Endothelial cell of umbilical vein (primary cell): Measurements from ENCODE around the gene TMEM92. TPM values are rescaled to one million over a fixed set of nuclear protein-coding genes. Genes with fewer than 3 reads are reported as not detected.

Experiments
- BruUV-seq: library from RNA; stranded (reverse); fragments of 400-500 nt; replicated peaks from 2 replicates; lab custom pipeline; 2021; lab: Mats Ljungman, UMichigan
- CTCF ChIA-PET: fragments of 300-600, 350-600 bp; sonication (Branson Sonifier 250); formaldehyde crosslinking; loops from one replicate; lab custom pipeline; 2021; ENCODE audit warnings: antibody characterized with exemption, inconsistent platforms; lab: Charles Lee
- POLR2A ChIA-PET: fragments of 300-600, 350-600 bp; sonication (Branson Sonifier 250); formaldehyde crosslinking; loops from one replicate; lab custom pipeline; 2021; ENCODE audit warnings: antibody characterized with exemption, inconsistent platforms; lab: Charles Lee
- DNase-seq: peaks from one replicate; pipeline ENCODE4 v3.0.0-alpha.2; 2011; ENCODE audit warnings: low read depth, low spot score
- FAIRE-seq: peaks from 2 replicates; lab custom pipeline; 2011; peaks lifted over from hg19 to GRCh38; lab: Jason Lieb, UNC
- H2AFZ ChIP-seq: 2 replicates; pipeline ENCODE4 v1.6.0; 2012; ENCODE audit warnings: low read depth, low read length, control low read depth, inconsistent platforms
- H3K27ac ChIP-seq: 2 replicates; pipeline ENCODE4 v1.5.1; 2011; ENCODE audit warnings: low read depth, mild to moderate bottlenecking, control low read depth, low read length, moderate library complexity; ENCODE audit not compliant: insufficient read depth
- H3K27me3 ChIP-seq, 2 experiments: 2 replicates each; pipeline versions ENCODE4 v1.6.0 to v1.6.1; 2011; ENCODE audit warnings: low read length in 2 of 2, mixed read lengths in 1 of 2; ENCODE audit not compliant: control insufficient read depth in 2 of 2, insufficient read depth in 2 of 2
- H3K36me3 ChIP-seq, 2 experiments: 2 replicates in 1 of 2; 3 replicates in 1 of 2; pipeline ENCODE4 v1.5.1; 2011; ENCODE audit warnings: low read length in 2 of 2, mild to moderate bottlenecking in 1 of 2, moderate library complexity in 1 of 2; ENCODE audit not compliant: control insufficient read depth in 2 of 2, insufficient read depth in 2 of 2; ENCODE audit errors: extremely low read depth in 1 of 2
- H3K4me1 ChIP-seq: 3 replicates; pipeline ENCODE4 v1.5.1; 2011; ENCODE audit warnings: mild to moderate bottlenecking, low read length; ENCODE audit not compliant: control insufficient read depth, insufficient read depth; ENCODE audit errors: extremely low read depth
- H3K4me2 ChIP-seq: 2 replicates; pipeline ENCODE4 v1.6.1; 2011; ENCODE audit warnings: low read length, control low read depth, mixed read lengths; ENCODE audit not compliant: insufficient read depth
- H3K4me3 ChIP-seq, 3 experiments: fragments of 200-600 bp in 1 of 3; sonication (generic), shearing (Covaris generic) in 1 of 3; replicated peaks in 1 of 3; 2 replicates each; pipeline ENCODE4 v1.5.1; 2011 to 2016; ENCODE audit warnings: control low read depth in 3 of 3, low read length in 3 of 3, mild to moderate bottlenecking in 2 of 3, inconsistent platforms in 1 of 3, low read depth in 1 of 3, moderate library complexity in 1 of 3; ENCODE audit not compliant: insufficient read depth in 1 of 3
- H3K79me2 ChIP-seq: 2 replicates; pipeline ENCODE4 v1.6.0; 2012; ENCODE audit warnings: low read length, inconsistent platforms; ENCODE audit not compliant: control insufficient read depth, insufficient read depth
- H3K9ac ChIP-seq: replicated peaks from 2 replicates; pipeline ENCODE3; 2011; ENCODE audit warnings: low read length, control low read depth; ENCODE audit not compliant: insufficient read depth; ENCODE audit errors: extremely low read depth
- H3K9me1 ChIP-seq: replicated peaks from 3 replicates; pipeline ENCODE4 v1.6.0; 2011; ENCODE audit warnings: mild to moderate bottlenecking, low read length; ENCODE audit not compliant: control insufficient read depth, insufficient read depth; ENCODE audit errors: extremely low read depth
- H3K9me3 ChIP-seq: replicated peaks from 2 replicates; pipeline ENCODE4 v1.5.1; 2012; ENCODE audit warnings: low read length, inconsistent platforms; ENCODE audit not compliant: control insufficient read depth, insufficient read depth
- H4K20me1 ChIP-seq: replicated peaks from 2 replicates; pipeline ENCODE3; 2011; ENCODE audit warnings: mild to moderate bottlenecking, low read length; ENCODE audit not compliant: control insufficient read depth, insufficient read depth; ENCODE audit errors: extremely low read depth
- EZH2 ChIP-seq: IDR thresholded peaks from 2 replicates; pipeline ENCODE4 v1.6.1; 2012; ENCODE audit warnings: borderline replicate concordance, low read depth, mild to moderate bottlenecking, moderate library complexity, low read length, inconsistent platforms; ENCODE audit not compliant: severe bottlenecking
- FOS ChIP-seq: IDR thresholded peaks from 2 replicates; pipeline ENCODE4 v1.6.1; 2011; ENCODE audit warnings: mild to moderate bottlenecking, low read length, moderate library complexity, borderline replicate concordance; ENCODE audit not compliant: insufficient read depth
- GATA2 ChIP-seq: IDR thresholded peaks from 2 replicates; pipeline ENCODE4 v1.7.0; 2011; ENCODE audit warnings: low read depth, mild to moderate bottlenecking, moderate library complexity, mixed read lengths, low read length; ENCODE audit not compliant: insufficient read length, insufficient read depth
- JUN ChIP-seq: IDR thresholded peaks from 2 replicates; pipeline ENCODE4 v1.6.1; 2011; ENCODE audit warnings: borderline replicate concordance, low read depth; ENCODE audit not compliant: insufficient read length, insufficient read depth
- MYC ChIP-seq: IDR thresholded peaks from one replicate; pipeline ENCODE4 v1.6.1; 2011; ENCODE audit warnings: mild to moderate bottlenecking, low read depth, low read length
- POLR2A ChIP-seq: IDR thresholded peaks from 2 replicates; pipeline ENCODE4 v1.6.1; 2012; ENCODE audit warnings: low read depth, mild to moderate bottlenecking, control low read depth, low read length
- POLR2AphosphoS5 ChIP-seq: IDR thresholded peaks from 2 replicates; pipeline ENCODE4 v1.6.1; 2012; ENCODE audit warnings: low read depth, mild to moderate bottlenecking, control low read depth, low read length, moderate library complexity; ENCODE audit not compliant: insufficient read depth
- dilution Hi-C: fragments of 300-500 bp; cut with MboI; formaldehyde crosslinking; loops from one replicate; pipeline ENCODE4 v1.15.0; 2019; ENCODE audit warnings: low sequenced_read_pairs; ENCODE audit not compliant: extremely low pct_ligation_motif_present
- intact Hi-C: fragments of 100-400 bp; cut with micrococcal nuclease; formaldehyde crosslinking; loops from one replicate; pipeline ENCODE4 v1.10.0; 2022
- polyA plus RNA-seq, 4 experiments: library from polyadenylated mRNA; depleted of rRNA in 3 of 4; stranded (reverse) in 3 of 4; unstranded in 1 of 4; fragments of >200 nt; gene quantifications; 2 replicates each; pipeline versions ENCODE4 v1.2.1 to v1.2.3, GENCODE V29; 2011 to 2012; ENCODE audit warnings: missing spikeins in 1 of 4
- total RNA-seq: library from RNA; stranded (reverse); gene quantifications from 2 replicates; pipeline ENCODE4 v1.2.3, GENCODE V29; 2021
- TF ChIP-seq, protein P1 (sequence below), 2 donors: IDR thresholded peaks; 1 replicate in 1 of 2; 2 replicates in 1 of 2; pipeline ENCODE4 v1.5.1; 2011; ENCODE audit warnings: low read length in 2 of 2, mild to moderate bottlenecking in 2 of 2, moderate library complexity in 2 of 2, control low read depth in 1 of 2, inconsistent platforms in 1 of 2, low read depth in 1 of 2; ENCODE audit not compliant: insufficient read depth in 1 of 2; ENCODE audit errors: extremely low read depth in 1 of 2
- TF ChIP-seq, protein P2 (sequence below): IDR thresholded peaks from 2 replicates; pipeline ENCODE4 v1.6.1; 2011; ENCODE audit not compliant: insufficient read depth, insufficient read length

The TMEM92 gene
- total and polyA plus RNA-seq, 2 donors (not counting 3 experiments of a cell fraction or from before 2014, with no cell fraction given): 0.03 TPM; not detected in 1

DNA sequence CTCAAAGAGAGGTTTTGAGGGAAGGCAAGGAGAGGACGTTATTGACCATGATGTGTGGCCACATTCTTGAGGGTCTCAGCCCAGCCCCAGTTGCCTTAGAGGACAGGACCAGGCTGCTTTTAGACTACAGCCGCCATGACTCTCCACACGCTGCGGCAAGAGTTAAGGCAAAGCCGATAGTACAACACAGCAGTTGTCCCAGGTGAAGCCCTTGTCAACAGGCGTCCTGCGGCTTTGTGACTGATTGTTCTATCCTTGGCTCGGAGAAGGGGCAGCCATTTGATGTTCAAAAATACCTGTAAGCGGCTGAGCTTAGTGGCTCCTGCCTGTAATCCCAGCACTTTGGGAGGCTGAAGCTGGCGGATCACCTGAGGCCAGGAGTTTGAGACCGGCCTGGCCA is 28.8 kb downstream of the TMEM92 start:
- H4K20me1 ChIP-seq: no peaks in the 10 kb centered on the region
- no peak for DNase-seq
- POLR2A ChIA-PET: no interaction called here
- H3K36me3 ChIP-seq: no peaks in the 10 kb centered on the region
- no peak overlapping the region for H3K27ac ChIP-seq
- no peaks in the 10 kb centered on the region for H3K9me1 ChIP-seq
- H3K4me3 ChIP-seq: no peak overlapping the region
- FAIRE-seq: no peak
- no TSS peak for BruUV-seq
- H3K4me2 ChIP-seq: no peak overlapping the region
- no peak overlapping the region for H3K9ac ChIP-seq
- H3K27me3 ChIP-seq: peaks cover 10 to 15% of the 10 kb centered on the region in 2 experiments
- no peak overlapping the region for H2AFZ ChIP-seq
- H3K4me1 ChIP-seq: no peaks in the 10 kb centered on the region
- dilution Hi-C loops (no loop called here), intact Hi-C loops (no loop called here)
- no peaks in the 10 kb centered on the region for H3K9me3 ChIP-seq
- TF ChIP-seq, protein P1, sequence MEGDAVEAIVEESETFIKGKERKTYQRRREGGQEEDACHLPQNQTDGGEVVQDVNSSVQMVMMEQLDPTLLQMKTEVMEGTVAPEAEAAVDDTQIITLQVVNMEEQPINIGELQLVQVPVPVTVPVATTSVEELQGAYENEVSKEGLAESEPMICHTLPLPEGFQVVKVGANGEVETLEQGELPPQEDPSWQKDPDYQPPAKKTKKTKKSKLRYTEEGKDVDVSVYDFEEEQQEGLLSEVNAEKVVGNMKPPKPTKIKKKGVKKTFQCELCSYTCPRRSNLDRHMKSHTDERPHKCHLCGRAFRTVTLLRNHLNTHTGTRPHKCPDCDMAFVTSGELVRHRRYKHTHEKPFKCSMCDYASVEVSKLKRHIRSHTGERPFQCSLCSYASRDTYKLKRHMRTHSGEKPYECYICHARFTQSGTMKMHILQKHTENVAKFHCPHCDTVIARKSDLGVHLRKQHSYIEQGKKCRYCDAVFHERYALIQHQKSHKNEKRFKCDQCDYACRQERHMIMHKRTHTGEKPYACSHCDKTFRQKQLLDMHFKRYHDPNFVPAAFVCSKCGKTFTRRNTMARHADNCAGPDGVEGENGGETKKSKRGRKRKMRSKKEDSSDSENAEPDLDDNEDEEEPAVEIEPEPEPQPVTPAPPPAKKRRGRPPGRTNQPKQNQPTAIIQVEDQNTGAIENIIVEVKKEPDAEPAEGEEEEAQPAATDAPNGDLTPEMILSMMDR (IDR thresholded peaks at IDR 0.05; ENCODE audit: extremely low read depth in 1 of 2, insufficient read depth in 1 of 2, low read depth in 1 of 2, low read length in 2 of 2): no peak
- TF ChIP-seq POLR2A: no peak
- TF ChIP-seq EZH2: no peak
- no peak for TF ChIP-seq POLR2AphosphoS5
- no peak for TF ChIP-seq JUN
- TF ChIP-seq, protein P2, sequence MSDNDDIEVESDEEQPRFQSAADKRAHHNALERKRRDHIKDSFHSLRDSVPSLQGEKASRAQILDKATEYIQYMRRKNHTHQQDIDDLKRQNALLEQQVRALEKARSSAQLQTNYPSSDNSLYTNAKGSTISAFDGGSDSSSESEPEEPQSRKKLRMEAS: no peak
- no peak for TF ChIP-seq FOS
- no peak for TF ChIP-seq MYC
- no peak for TF ChIP-seq GATA2
- no peaks in the 10 kb centered on the region for H3K79me2 ChIP-seq
- CTCF ChIA-PET: interaction anchor here (4.6 kb wide), 1 partner anchor 103 kb away, joined by 22 read pairs; no protein-coding TSS in a partner anchor
